Upper lobe of left lung (tissue), 6 donors: ENCODE measurements around the gene PLOD1. TPM values are rescaled to one million over a fixed set of nuclear protein-coding genes. Genes with fewer than 3 reads are reported as not detected.

ENCODE experiments used
- ATAC-seq, 2 donors: fragments of 200-7000 bp; cut with Tn5 transposase; one replicate each; pipeline ENCODE4 v1.9.1; 2022; ENCODE audit warnings: mild to moderate bottlenecking in 2 of 2, moderate library complexity in 2 of 2; ENCODE audit not compliant: low FRiP score in 2 of 2
- DNase-seq, 2 donors: peaks; one replicate each; pipeline ENCODE4 v3.0.0-alpha.2; 2019 to 2020
- H3K27ac ChIP-seq, 4 donors: fragments of 200-600 bp; sonication (generic); one replicate each; pipeline ENCODE4 v1.5.1; 2016 to 2019
- H3K27me3 ChIP-seq, 4 donors: fragments of 200-600 bp; sonication (generic); one replicate each; pipeline ENCODE4 v1.5.1; 2017 to 2019
- H3K36me3 ChIP-seq, 4 donors: fragments of 200-600 bp; sonication (generic); one replicate each; pipeline ENCODE4 v1.5.1; 2016 to 2019
- H3K4me1 ChIP-seq, 4 donors: fragments of 200-600 bp; sonication (generic); one replicate each; pipeline ENCODE4 v1.5.1; 2018 to 2019
- H3K4me3 ChIP-seq, 4 donors: fragments of 200-600 bp; sonication (generic); one replicate each; pipeline ENCODE4 v1.5.1; 2017 to 2019; ENCODE audit warnings: mild to moderate bottlenecking in 2 of 4, moderate library complexity in 1 of 4
- H3K9me3 ChIP-seq, 4 donors: fragments of 200-600 bp; sonication (generic); one replicate each; pipeline ENCODE4 v1.5.1; 2018 to 2019
- CTCF ChIP-seq, 6 experiments: fragments of 450-650 bp in 4 of 6; fragments of 200-600 bp in 2 of 6; sonication (generic) in 2 of 6; IDR thresholded peaks; one replicate each; pipeline ENCODE4 v1.5.1; 2016 to 2019; ENCODE audit warnings: antibody characterized with exemption in 6 of 6
- EP300 ChIP-seq, 4 donors: sonication (generic); formaldehyde crosslinking; IDR thresholded peaks; one replicate each; pipeline ENCODE4 v1.5.1; 2017; ENCODE audit warnings: antibody characterized with exemption in 4 of 4, control low read depth in 2 of 4
- POLR2A ChIP-seq, 4 donors: fragments of 450-650 bp; IDR thresholded peaks; one replicate each; pipeline ENCODE4 v1.5.1; 2016 to 2017; ENCODE audit warnings: antibody characterized with exemption in 4 of 4, mild to moderate bottlenecking in 2 of 4
- POLR2AphosphoS5 ChIP-seq, 2 donors: sonication (generic); formaldehyde crosslinking; IDR thresholded peaks; one replicate each; pipeline ENCODE4 v1.5.1; 2017; ENCODE audit warnings: antibody characterized with exemption in 2 of 2
- WGBS, 2 donors: methylation state at CpG; one replicate each; pipeline ENCODE4 v1.1.5; 2017 to 2018; 5-methylcytosine and 5-hydroxymethylcytosine counted together
- total RNA-seq, 6 donors: library from RNA; depleted of rRNA in 4 of 6; stranded (reverse); fragments of >200 nt in 4 of 6; gene quantifications; one replicate each; pipeline versions ENCODE4 v1.1.0 to v1.2.1, GENCODE V29; 2016 to 2021
- donor health status: DM: no; HTN: no; CAD: no; lungs with moderate emphysema.
- donor health status: DM: no; HTN: yes; CAD: no; lungs with severe emphysema.

PLOD1 gene
- total RNA-seq, 6 donors from 2014 or later, result 31.4 to 99.0 (median 52.8) TPM

GRCh38 chr1:11960276-11960675, 25.8 kb downstream of the PLOD1 start:
- no peaks in the 10 kb centered on the region for H3K27me3 ChIP-seq
- H3K4me1 ChIP-seq, result peaks cover 0 to 9% (median 8%) of the 10 kb centered on the region in 4 donors
- H3K4me3 ChIP-seq, result no peak overlapping the region
- 91 to 96% methylated on average over 4 to 5 of the region's 5 CpGs for WGBS, 2 donors
- no peak for TF ChIP-seq EP300 (IDR thresholded peaks at IDR 0.05)
- no peak for TF ChIP-seq POLR2AphosphoS5 (IDR thresholded peaks at IDR 0.05)
- no peak for TF ChIP-seq POLR2A (IDR thresholded peaks at IDR 0.05)
- TF ChIP-seq CTCF (IDR thresholded peaks at IDR 0.05), result no peak
- DNase-seq, result no peak
- H3K9me3 ChIP-seq, result no peaks in the 10 kb centered on the region
- ATAC-seq, result no peak
- H3K27ac ChIP-seq, result peak overlapping the region in 3 of 4 donors; percentile 39 to 74 (median 64)
- peaks cover 0 to 84% (median 57%) of the 10 kb centered on the region in 4 donors for H3K36me3 ChIP-seq

- TF ChIP-seq POLR2A (IDR thresholded peaks at IDR 0.05), result no peak
- no peak for TF ChIP-seq EP300 (IDR thresholded peaks at IDR 0.05)
- TF ChIP-seq CTCF (IDR thresholded peaks at IDR 0.05), result no peak
- TF ChIP-seq POLR2AphosphoS5 (IDR thresholded peaks at IDR 0.05), result no peak
- H3K4me1 ChIP-seq, result peaks cover 0 to 9% (median 8%) of the 10 kb centered on the region in 4 donors
- no peak overlapping the region for H3K4me3 ChIP-seq
- peaks cover 0 to 85% (median 59%) of the 10 kb centered on the region in 4 donors for H3K36me3 ChIP-seq
- no peaks in the 10 kb centered on the region for H3K27me3 ChIP-seq
- no peaks in the 10 kb centered on the region for H3K9me3 ChIP-seq
- DNase-seq (peak in 1 of 2 donors; percentile 68), ATAC-seq (peak in 1 of 2 donors; percentile 80)
- H3K27ac ChIP-seq, result peak overlapping the region; percentile 39 to 74 (median 60)
- 40 to 79% methylated on average over 2 to 6 of the region's 6 CpGs for WGBS, 2 donors
These were observed 26.2 kb downstream of the PLOD1 start for GRCh38 chr1:11960715-11961114.

DNA sequence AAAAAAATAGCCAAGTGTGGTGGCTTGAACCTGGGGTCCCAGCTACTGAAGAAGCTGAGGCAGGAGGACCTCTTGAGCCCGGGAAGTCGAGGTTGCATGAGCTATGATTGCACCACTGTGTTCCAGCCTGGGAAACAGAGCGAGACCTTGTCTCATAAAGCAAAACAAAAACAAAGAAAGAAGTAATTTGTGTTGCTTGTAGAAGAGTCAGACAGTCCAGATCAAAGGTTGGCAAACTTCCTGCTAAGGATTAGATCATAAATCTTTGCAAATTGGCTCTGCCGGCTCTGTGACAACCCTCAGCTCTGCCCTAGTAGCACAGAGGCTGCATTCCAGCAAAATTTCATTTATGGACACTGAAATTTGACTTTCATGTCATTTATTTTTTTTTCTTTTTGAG, 26.7 kb downstream of the PLOD1 start:
- ATAC-seq, result peak in 1 of 2 donors; percentile 40
- 39 to 43% methylated on average over 4 of the region's 4 CpGs for WGBS, 2 donors
- Histone ChIP-seq H3K27ac (peak overlapping the region; percentile 39 to 74 (median 60)), H3K4me1 (peaks cover 0 to 9% (median 8%) of the 10 kb centered on the region in 4 donors), H3K4me3 (no peak overlapping the region), H3K9me3 (no peaks in the 10 kb centered on the region), H3K36me3 (peaks cover 0 to 85% (median 60%) of the 10 kb centered on the region in 4 donors), H3K27me3 (no peaks in the 10 kb centered on the region)
- TF ChIP-seq POLR2AphosphoS5 (IDR thresholded peaks at IDR 0.05) (no peak), CTCF (IDR thresholded peaks at IDR 0.05) (no peak), POLR2A (IDR thresholded peaks at IDR 0.05) (no peak), EP300 (IDR thresholded peaks at IDR 0.05) (no peak)
- no peak for DNase-seq

GRCh38 chr1:11963622-11964021, 29.1 kb downstream of the PLOD1 start:
- Histone ChIP-seq H3K27ac (no peak overlapping the region), H3K4me1 (peaks cover 0 to 9% (median 8%) of the 10 kb centered on the region in 4 donors), H3K36me3 (peaks cover 0 to 79% (median 44%) of the 10 kb centered on the region in 4 donors), H3K27me3 (no peaks in the 10 kb centered on the region), H3K4me3 (no peak overlapping the region), H3K9me3 (no peaks in the 10 kb centered on the region)
- no peak for TF ChIP-seq POLR2A (IDR thresholded peaks at IDR 0.05)
- no peak for TF ChIP-seq CTCF (IDR thresholded peaks at IDR 0.05)
- TF ChIP-seq EP300 (IDR thresholded peaks at IDR 0.05), result no peak
- TF ChIP-seq POLR2AphosphoS5 (IDR thresholded peaks at IDR 0.05), result no peak
- DNase-seq (no peak), ATAC-seq (no peak)
- WGBS, 2 donors, result 74 to 75% methylated on average over 3 of the region's 3 CpGs

- H3K4me3 ChIP-seq, result no peak overlapping the region
- peaks cover 0 to 79% (median 41%) of the 10 kb centered on the region in 4 donors for H3K36me3 ChIP-seq
- 89 to 91% methylated on average over 9 to 10 of the region's 12 CpGs for WGBS, 2 donors
- no peak for TF ChIP-seq EP300 (IDR thresholded peaks at IDR 0.05)
- no peak for TF ChIP-seq CTCF (IDR thresholded peaks at IDR 0.05)
- no peak for TF ChIP-seq POLR2A (IDR thresholded peaks at IDR 0.05)
- no peak for TF ChIP-seq POLR2AphosphoS5 (IDR thresholded peaks at IDR 0.05)
- H3K27me3 ChIP-seq, result no peaks in the 10 kb centered on the region
- no peaks in the 10 kb centered on the region for H3K9me3 ChIP-seq
- H3K27ac ChIP-seq, result no peak overlapping the region
- DNase-seq (no peak), ATAC-seq (no peak)
- H3K4me1 ChIP-seq, result peaks cover 0 to 9% (median 8%) of the 10 kb centered on the region in 4 donors
These were observed 30.1 kb downstream of the PLOD1 start for GRCh38 chr1:11964656-11965055.
